Sigmoid colon (tissue), 4 donors: ENCODE results near the gene BCAS3.

ENCODE experiments used
- EP300 ChIP-seq, 4 donors: sonication (generic); formaldehyde crosslinking; IDR thresholded peaks; one replicate each; pipeline ENCODE4 v1.6.1; 2017; ENCODE audit warnings: antibody characterized with exemption in 4 of 4
- POLR2A ChIP-seq, 2 donors: fragments of 450-650 bp; IDR thresholded peaks; one replicate each; pipeline ENCODE4 v1.6.1; 2016; ENCODE audit warnings: antibody characterized with exemption in 2 of 2, mild to moderate bottlenecking in 2 of 2, moderate library complexity in 2 of 2
- POLR2AphosphoS5 ChIP-seq, 4 donors: sonication (generic); formaldehyde crosslinking; IDR thresholded peaks; one replicate each; pipeline ENCODE4 v1.6.1; 2017; ENCODE audit warnings: antibody characterized with exemption in 4 of 4
- TF ChIP-seq, protein P1 (sequence below), 4 experiments: fragments of 450-650 bp in 3 of 4; fragments of 200-600 bp in 1 of 4; IDR thresholded peaks; one replicate each; pipeline ENCODE4 v1.5.1; 2016 to 2019; ENCODE audit warnings: antibody characterized with exemption in 4 of 4, mild to moderate bottlenecking in 3 of 4, moderate library complexity in 2 of 4

DNA sequence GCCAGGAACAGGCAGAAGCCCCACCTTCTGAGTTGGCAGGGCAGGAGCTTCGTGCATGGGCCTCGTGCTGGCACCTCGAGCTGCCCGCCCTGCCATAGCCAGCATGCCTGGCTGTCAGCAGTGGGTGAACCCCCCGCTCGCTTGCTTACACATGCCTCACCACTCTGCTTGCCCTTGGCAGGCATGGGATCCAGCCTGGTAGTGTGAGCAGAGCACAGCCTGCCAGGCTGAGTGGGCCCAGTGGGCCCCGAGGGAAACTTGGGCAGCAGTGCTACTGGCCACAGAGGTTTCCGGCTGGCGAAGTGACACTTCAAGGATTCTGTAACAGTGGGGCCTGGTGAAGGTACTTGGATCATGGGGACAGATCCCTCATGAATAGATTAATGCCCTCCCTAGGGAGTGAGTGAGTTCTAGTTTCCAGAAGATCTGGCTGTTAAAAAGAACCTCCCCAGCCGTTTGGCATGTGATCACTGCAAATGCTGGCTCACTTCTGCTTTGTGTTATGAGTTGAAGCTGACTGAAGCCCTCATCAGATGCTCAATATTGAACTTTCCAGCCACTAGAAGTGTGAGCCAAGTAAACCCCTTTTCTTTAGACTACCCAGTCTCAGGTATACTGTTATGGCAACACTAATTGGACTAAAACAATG is 114.7 kb downstream of the BCAS3 start:
- TF ChIP-seq, protein P1, sequence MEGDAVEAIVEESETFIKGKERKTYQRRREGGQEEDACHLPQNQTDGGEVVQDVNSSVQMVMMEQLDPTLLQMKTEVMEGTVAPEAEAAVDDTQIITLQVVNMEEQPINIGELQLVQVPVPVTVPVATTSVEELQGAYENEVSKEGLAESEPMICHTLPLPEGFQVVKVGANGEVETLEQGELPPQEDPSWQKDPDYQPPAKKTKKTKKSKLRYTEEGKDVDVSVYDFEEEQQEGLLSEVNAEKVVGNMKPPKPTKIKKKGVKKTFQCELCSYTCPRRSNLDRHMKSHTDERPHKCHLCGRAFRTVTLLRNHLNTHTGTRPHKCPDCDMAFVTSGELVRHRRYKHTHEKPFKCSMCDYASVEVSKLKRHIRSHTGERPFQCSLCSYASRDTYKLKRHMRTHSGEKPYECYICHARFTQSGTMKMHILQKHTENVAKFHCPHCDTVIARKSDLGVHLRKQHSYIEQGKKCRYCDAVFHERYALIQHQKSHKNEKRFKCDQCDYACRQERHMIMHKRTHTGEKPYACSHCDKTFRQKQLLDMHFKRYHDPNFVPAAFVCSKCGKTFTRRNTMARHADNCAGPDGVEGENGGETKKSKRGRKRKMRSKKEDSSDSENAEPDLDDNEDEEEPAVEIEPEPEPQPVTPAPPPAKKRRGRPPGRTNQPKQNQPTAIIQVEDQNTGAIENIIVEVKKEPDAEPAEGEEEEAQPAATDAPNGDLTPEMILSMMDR (IDR thresholded peaks at IDR 0.05), result no peak
- TF ChIP-seq POLR2A (IDR thresholded peaks at IDR 0.05) (no peak), POLR2AphosphoS5 (IDR thresholded peaks at IDR 0.05) (no peak), EP300 (IDR thresholded peaks at IDR 0.05) (no peak)
